Neural cell (in vitro differentiated cells): ENCODE data around the gene LRRC49.

Experiments
- POLR2AphosphoS5 ChIP-seq: IDR thresholded peaks from 2 replicates; pipeline ENCODE4 v1.6.1; 2012
- TF ChIP-seq, protein P1 (sequence below): fragments of 450-650 bp; IDR thresholded peaks from 2 replicates; pipeline ENCODE4 v1.5.1; 2014; ENCODE audit warnings: antibody characterized with exemption, mild to moderate bottlenecking, moderate library complexity; ENCODE audit not compliant: poor library complexity, severe bottlenecking

- TF ChIP-seq, protein P1, sequence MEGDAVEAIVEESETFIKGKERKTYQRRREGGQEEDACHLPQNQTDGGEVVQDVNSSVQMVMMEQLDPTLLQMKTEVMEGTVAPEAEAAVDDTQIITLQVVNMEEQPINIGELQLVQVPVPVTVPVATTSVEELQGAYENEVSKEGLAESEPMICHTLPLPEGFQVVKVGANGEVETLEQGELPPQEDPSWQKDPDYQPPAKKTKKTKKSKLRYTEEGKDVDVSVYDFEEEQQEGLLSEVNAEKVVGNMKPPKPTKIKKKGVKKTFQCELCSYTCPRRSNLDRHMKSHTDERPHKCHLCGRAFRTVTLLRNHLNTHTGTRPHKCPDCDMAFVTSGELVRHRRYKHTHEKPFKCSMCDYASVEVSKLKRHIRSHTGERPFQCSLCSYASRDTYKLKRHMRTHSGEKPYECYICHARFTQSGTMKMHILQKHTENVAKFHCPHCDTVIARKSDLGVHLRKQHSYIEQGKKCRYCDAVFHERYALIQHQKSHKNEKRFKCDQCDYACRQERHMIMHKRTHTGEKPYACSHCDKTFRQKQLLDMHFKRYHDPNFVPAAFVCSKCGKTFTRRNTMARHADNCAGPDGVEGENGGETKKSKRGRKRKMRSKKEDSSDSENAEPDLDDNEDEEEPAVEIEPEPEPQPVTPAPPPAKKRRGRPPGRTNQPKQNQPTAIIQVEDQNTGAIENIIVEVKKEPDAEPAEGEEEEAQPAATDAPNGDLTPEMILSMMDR, result no peak
- TF ChIP-seq POLR2AphosphoS5, result no peak
Observed at GRCh38 chr15:71092056-71092600, 199.5 kb downstream of the LRRC49 start.
